Muscle layer of colon (tissue), 2 donors: ENCODE results near the gene EEF1A2.

Experiments
- H3K27ac ChIP-seq: one replicate; pipeline ENCODE4 v1.7.0; 2013; ENCODE audit warnings: low read depth, mild to moderate bottlenecking, low read length, moderate library complexity
- H3K27me3 ChIP-seq, 2 donors: one replicate each; pipeline ENCODE4 v1.7.0; 2013; ENCODE audit warnings: low read length in 2 of 2, mild to moderate bottlenecking in 2 of 2; ENCODE audit not compliant: insufficient read depth in 2 of 2, control insufficient read depth in 1 of 2
- H3K36me3 ChIP-seq: one replicate; pipeline ENCODE4 v1.7.0; 2013; ENCODE audit warnings: mild to moderate bottlenecking, low read length; ENCODE audit not compliant: insufficient read depth
- H3K4me1 ChIP-seq: one replicate; pipeline ENCODE4 v1.7.0; 2013; ENCODE audit warnings: mild to moderate bottlenecking, low read length; ENCODE audit not compliant: insufficient read depth
- H3K4me3 ChIP-seq, 2 donors: one replicate each; pipeline ENCODE4 v1.7.0; 2013; ENCODE audit warnings: low read length in 2 of 2, low read depth in 1 of 2, mild to moderate bottlenecking in 1 of 2, moderate library complexity in 1 of 2
- H3K9ac ChIP-seq: one replicate; pipeline ENCODE4 v1.7.0; 2013; ENCODE audit warnings: low read length
- H3K9me3 ChIP-seq: one replicate; pipeline ENCODE4 v1.7.0; 2013; ENCODE audit warnings: mild to moderate bottlenecking, low read length
- donor health status: abdominal sarcoma.
- donor health status: Adenocarcinoma of cecum.

The EEF1A2 gene

DNA sequence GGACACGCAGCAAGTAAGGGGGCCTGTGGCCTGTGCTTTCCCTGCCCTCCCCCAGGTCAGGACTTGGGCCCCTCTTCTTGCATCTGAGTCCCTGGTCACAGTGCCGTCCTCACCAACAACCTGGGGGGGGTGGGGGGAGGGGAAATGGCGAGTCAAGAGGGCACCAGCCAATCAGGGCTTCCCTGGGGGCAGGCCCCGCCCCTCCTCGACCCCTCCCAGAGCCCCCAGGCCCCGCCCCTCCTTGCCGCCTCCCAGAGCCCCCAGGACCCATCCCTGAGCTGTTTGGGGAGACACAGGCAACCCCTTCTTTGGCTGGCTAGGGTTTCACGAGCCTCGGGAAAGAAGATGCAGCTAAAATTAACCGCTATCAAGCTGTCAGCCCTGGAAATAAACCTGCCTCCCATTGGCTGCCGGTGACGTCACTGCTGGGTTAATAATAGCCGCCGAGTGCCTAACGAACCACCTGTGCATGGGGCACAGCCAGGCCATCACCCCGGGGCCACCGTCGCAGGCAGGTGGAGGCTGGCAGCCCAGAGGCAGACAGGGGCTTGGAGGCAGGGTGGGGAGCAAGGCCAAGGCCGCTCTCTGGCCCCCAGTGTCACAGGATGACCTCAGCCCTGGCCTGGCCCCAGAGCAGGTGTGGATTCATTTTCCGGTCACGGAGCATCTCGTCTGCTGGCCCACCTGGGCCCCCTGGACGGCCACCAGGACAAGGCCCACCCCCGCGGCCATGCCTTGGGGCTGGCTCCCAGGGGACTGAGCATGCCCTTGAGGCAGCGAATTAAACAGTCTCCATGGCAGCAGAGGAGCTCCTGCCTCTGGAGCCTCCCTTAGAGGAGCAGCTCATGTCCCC lies 3.2 kb upstream of the EEF1A2 start:
- H3K4me3 ChIP-seq = no peak overlapping the region
- H3K27ac ChIP-seq = no peak overlapping the region
- no peaks in the 10 kb centered on the region for H3K36me3 ChIP-seq
- H3K9ac ChIP-seq = no peak overlapping the region
- H3K9me3 ChIP-seq = no peaks in the 10 kb centered on the region
- no peaks in the 10 kb centered on the region for H3K4me1 ChIP-seq
- peaks cover 9 to 43% of the 10 kb centered on the region in 2 donors for H3K27me3 ChIP-seq

DNA sequence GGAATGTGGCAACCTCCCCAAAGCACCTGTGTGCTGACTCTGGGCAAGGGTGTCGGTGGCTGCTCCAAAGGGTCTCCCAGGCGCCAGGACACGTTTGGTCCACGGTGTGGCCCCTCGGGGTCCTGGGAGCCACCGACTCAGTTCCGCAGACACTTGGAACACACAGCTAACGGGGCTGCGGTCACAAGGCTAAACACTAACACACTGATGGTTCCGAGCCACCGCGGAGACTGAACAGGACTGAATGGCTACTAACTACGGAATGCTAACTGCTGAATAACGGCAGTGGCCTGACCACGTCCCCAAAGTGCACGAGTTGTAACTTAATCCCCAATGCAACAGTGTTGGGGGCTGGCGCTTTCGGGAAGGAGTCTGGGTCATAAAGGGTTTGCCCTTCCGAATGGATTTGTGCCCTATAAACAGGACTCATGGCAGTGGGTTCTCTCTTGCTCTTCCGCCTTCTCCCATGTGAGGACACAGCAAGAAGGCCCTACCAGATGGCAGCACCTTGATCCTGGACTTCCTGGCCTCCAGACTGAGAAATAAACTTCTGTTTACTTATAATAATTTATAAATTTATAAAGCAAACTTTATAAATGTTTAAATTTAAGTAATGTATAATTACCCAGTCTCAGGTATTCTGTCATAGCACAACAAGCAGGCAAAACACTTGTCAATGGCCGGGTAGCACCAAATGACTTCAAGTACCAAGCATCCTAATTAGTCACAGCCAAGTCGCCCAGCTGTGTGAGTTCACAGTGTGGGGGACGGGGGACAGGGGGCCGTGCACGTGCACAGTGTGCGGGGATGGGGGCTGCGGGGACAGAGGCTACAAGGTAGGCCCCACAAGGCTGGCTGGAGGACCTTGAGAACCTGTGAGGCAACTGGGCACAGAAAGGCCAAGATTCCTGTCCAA lies 2.3 kb upstream of the EEF1A2 start:
- peaks cover 9 to 49% of the 10 kb centered on the region in 2 donors for H3K27me3 ChIP-seq
- H3K4me1 ChIP-seq = no peaks in the 10 kb centered on the region

DNA sequence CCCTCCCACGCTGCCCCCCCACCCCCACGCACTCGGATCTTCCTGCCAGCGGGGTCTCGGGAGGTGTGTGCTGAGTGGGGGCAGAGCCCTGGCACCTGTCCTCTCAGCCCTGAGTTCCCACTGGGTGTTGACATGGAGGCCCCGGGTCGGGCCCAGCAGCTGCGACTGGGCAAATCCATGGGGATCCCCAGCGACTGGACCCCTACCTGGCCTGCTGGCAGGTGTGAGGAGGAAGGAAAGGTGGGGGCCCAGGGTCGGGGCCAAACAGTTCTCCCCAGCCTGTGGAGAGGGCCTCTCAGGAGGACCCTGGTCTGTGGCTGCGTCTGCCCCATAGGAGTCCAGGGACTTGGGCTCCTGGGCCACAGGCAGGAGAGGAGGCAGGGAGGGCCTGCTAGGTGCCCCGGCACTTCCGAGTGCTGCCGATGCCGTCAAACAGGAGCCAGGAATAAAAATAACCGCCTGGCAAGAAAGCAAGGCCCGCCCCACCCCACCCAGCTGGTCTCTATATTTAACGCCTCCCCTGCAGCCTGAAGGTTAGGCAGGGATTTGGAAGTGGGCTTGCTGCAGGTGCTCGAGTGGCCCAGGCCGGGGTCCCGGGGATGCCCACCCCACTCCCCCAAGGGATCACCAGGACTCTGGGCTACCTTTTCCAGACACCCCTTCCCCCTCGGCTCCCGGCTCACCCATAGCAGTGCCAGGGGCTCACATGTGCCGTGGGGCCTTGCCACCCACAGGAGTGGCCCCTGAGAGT lies 1.4 kb upstream of the EEF1A2 start:
- Histone ChIP-seq H3K9ac (no peak overlapping the region), H3K4me3 (no peak overlapping the region), H3K36me3 (no peaks in the 10 kb centered on the region), H3K27ac (no peak overlapping the region), H3K27me3 (peaks cover 9 to 57% of the 10 kb centered on the region in 2 donors), H3K4me1 (no peaks in the 10 kb centered on the region), H3K9me3 (no peaks in the 10 kb centered on the region)

More for the DNA sequence above, 2.3 kb upstream of the EEF1A2 start:
- no peak overlapping the region for H3K9ac ChIP-seq
- no peak overlapping the region for H3K4me3 ChIP-seq
- H3K27ac ChIP-seq = no peak overlapping the region
- no peaks in the 10 kb centered on the region for H3K9me3 ChIP-seq
- H3K36me3 ChIP-seq = no peaks in the 10 kb centered on the region

DNA sequence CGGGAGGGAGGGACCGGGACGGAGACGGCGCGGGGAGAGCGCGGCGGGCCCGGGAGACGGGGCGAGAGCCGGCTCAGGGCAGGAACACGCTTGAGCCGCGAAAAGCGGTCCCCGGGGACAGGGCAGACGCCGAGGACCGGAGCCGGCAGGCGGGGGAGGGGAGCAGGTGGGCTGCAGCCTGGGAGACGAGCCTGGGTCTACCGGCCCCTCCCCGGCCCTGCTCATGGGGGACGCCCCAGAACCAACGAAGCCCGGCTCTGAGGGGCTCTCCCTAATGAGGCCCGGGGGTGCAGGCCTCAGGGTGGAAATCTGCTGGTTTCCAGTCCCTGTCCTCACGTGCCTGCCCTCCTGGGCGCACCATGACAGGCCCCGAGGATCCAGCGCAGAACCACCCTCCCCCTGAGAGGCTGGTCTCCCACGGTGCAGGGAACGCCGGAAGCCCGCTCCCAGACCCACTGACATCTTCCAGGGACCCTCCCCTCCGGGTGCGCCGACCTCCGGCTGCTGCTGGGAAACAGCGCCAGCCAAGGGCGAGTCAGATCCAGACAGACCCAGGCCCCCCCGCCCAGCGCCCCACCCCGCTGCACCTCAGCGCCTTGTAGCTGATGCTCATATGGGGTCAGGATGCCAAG lies 571 bp upstream of the EEF1A2 start:
- Histone ChIP-seq H3K27me3 (peaks cover 9 to 61% of the 10 kb centered on the region in 2 donors), H3K4me1 (no peaks in the 10 kb centered on the region), H3K9me3 (no peaks in the 10 kb centered on the region), H3K9ac (no peak overlapping the region), H3K4me3 (no peak overlapping the region), H3K36me3 (no peaks in the 10 kb centered on the region), H3K27ac (no peak overlapping the region)

DNA sequence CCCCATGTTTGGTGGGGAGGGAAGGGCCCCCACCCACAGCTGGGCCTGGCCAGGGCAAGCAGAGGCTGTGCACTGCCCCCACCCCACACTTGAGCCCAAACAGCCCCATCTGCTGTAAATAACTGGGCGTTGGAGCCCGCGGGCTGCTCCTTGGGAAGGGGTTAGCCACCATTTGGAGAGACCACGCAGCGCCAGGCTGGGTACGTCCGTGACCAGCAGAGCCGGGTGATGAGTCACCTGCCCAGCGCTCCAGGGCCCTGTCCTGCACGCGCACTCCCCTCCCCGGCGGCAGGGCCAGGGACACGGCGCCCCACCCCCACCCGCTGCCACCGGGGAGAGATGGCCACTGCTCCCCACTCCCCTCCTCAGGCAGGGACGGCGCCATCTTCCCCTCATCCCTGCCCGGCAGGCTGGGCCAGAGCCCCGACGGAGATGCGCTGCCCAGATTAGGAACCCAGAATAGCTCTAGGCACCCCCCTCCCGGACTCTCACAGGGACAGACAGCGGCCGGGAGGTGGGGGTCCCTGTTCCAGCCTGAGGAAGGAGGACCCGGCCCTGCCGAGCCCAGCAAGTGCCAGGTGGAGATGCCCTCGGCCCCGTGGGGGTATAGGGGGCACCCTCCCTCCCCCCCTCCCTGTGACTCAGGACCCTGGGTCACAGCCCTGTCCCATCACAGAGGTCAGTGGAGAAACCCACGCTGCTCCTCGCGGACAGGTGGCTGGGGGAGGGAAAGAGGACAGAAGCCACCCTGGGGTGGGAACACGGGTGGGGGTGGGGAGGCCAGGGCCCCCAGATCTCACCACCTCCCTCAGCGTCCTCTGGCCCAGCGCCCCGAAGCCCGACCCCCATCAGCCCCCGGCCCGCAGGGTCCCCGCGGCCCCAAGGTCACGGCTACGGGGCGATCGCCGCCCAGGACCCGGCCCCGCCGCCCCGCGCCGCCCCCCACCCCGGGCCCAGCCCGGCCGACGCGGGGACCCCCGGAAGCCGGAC lies 642 bp downstream of the EEF1A2 start:
- no peak overlapping the region for H3K4me3 ChIP-seq
- H3K9me3 ChIP-seq = no peaks in the 10 kb centered on the region
- no peaks in the 10 kb centered on the region for H3K36me3 ChIP-seq
- peaks cover 9 to 65% of the 10 kb centered on the region in 2 donors for H3K27me3 ChIP-seq
- H3K4me1 ChIP-seq = no peaks in the 10 kb centered on the region
- no peak overlapping the region for H3K9ac ChIP-seq
- H3K27ac ChIP-seq = no peak overlapping the region

DNA sequence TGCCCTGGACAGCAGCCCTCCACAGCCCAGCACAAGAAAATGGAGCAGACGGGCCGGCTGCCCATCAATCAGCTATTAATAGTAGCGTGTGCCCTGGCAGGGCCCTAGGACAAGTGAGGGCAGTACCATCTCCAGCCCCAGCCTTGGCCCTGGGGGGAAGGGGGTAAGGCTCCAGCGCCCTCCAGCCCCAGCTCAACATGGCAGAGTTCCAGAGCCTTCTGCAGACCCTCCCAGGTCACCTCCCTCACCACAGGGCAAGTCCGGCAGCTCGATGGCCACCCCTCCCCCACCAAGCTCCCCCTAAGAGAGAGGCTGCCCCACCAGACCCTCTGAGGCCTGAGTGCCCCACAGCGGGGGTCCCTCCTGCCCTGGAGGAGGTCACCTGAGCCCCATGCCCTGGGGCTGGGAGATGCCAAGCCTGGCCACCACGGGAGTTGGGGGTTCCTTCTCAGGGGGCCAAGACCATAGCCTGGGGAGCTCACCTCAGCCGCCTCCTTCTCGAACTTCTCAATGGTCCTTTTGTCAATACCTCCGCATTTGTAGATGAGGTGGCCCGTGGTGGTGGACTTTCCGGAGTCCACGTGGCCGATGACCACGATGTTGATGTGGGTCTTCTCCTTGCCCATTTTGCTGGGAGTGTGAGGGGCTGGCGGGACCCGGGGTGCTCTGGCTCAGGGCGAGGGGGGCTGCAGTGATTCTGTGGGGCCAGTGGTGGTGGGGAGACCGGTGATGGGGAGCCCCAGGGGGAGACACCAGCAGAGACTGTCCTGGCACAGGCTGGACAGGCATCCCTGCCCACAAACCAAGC lies 1.5 kb downstream of the EEF1A2 start:
- H3K27ac ChIP-seq = no peak overlapping the region
- H3K4me1 ChIP-seq = no peaks in the 10 kb centered on the region
- H3K27me3 ChIP-seq = peaks cover 9 to 58% of the 10 kb centered on the region in 2 donors
- no peaks in the 10 kb centered on the region for H3K9me3 ChIP-seq
- H3K4me3 ChIP-seq = no peak overlapping the region
- H3K9ac ChIP-seq = no peak overlapping the region
- no peaks in the 10 kb centered on the region for H3K36me3 ChIP-seq

DNA sequence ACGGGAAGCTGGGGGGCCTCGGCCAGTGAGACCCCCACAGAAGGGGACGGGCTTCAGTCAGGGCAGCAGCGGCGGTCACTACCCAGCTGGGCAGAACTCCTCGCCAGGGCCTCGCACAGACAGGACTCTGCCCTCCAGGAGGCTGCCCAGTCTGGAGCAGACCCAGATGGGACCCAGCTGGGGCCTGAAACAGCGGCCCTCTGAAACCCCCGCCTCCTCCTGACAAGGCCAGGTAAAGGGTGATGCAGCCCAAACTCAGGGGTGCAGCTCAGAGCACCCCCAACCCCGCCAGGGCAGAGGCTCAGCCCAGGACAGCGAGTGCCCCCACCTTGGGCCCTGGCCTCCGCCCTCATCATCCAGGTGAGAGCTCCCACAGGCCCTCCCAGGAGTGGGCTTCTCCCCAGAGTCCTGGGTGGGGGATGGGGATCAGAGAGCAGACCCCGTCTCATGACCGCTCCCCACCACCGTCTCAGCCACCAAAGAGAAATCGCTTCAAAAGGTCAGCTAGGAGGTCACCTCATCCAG lies 2.2 kb downstream of the EEF1A2 start:
- H3K4me3 ChIP-seq = peak overlapping the region in 1 of 2 donors; percentile 50
- no peaks in the 10 kb centered on the region for H3K36me3 ChIP-seq
- no peaks in the 10 kb centered on the region for H3K9me3 ChIP-seq
- peaks cover 9 to 54% of the 10 kb centered on the region in 2 donors for H3K27me3 ChIP-seq
- H3K27ac ChIP-seq = no peak overlapping the region
- H3K9ac ChIP-seq = no peak overlapping the region
- H3K4me1 ChIP-seq = no peaks in the 10 kb centered on the region

DNA sequence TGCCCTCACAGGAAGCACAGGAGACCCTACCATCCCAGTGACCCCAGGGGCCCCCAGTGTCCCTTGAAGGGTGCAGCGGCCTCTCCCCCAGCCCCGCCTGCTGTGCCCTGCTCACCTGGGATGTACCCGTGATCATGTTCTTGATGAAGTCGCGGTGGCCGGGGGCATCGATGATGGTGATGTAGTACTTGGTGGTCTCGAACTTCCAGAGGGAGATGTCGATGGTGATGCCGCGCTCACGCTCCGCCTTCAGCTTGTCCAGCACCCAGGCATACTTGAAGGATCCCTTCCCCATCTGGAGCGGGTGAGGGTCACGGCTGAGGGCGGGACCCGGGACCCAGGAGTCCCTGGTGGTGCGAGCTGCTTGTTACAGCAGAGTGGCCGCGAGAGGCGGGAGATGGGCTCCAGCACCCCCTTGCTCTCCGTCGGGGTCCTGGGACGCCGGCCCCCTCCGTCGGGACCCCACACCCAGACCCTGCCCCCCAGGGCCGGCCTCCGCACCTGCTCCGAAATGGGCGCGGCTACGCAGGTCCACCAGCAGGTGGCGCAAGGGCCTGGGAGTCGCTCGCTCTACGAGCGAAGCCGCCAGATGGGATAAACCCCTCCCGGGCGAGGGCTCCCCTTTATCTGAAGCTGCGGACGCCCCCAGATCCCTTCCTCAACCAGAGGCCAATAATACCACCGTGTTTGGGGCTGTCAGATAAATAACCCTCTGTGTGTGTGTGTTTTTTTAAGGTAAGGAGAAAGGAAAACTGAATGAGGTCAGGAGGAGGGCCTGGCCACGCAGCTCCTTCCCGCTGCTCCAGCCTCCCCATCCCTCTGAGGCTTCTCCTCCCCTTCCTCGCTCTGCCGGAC lies 2.9 kb downstream of the EEF1A2 start:
- H3K9ac ChIP-seq = no peak overlapping the region
- no peaks in the 10 kb centered on the region for H3K9me3 ChIP-seq
- peaks cover 9 to 58% of the 10 kb centered on the region in 2 donors for H3K27me3 ChIP-seq
- no peaks in the 10 kb centered on the region for H3K4me1 ChIP-seq
- no peak overlapping the region for H3K27ac ChIP-seq
- H3K4me3 ChIP-seq = peak overlapping the region in 1 of 2 donors; percentile 50
- H3K36me3 ChIP-seq = no peaks in the 10 kb centered on the region
